Neuronal stem cell (in vitro differentiated cells): ENCODE measurements around the gene DLL3.

Experiments
- DNase-seq: peaks from one replicate; pipeline ENCODE4 v3.0.0-alpha.2; 2013; ENCODE audit warnings: low spot score
- H2AFZ ChIP-seq: one replicate; pipeline ENCODE4 v1.6.1; 2013; ENCODE audit warnings: mild to moderate bottlenecking, low read length, inconsistent platforms
- H2AK5ac ChIP-seq: 2 replicates; pipeline ENCODE4 v1.6.1; 2013; ENCODE audit warnings: low read depth, mild to moderate bottlenecking, inconsistent platforms, low read length, moderate library complexity, mixed read lengths
- H2BK120ac ChIP-seq: 2 replicates; pipeline ENCODE4 v1.6.1; 2013; ENCODE audit warnings: low read depth, mild to moderate bottlenecking, inconsistent platforms, low read length, moderate library complexity, mixed read lengths
- H2BK12ac ChIP-seq: one replicate; pipeline ENCODE4 v1.6.1; 2013; ENCODE audit warnings: low read length, inconsistent platforms
- H2BK15ac ChIP-seq: 2 replicates; pipeline ENCODE4 v1.6.1; 2013; ENCODE audit warnings: mild to moderate bottlenecking, low read length, inconsistent platforms, mixed read lengths
- H2BK5ac ChIP-seq: one replicate; pipeline ENCODE4 v1.6.1; 2013; ENCODE audit warnings: inconsistent platforms, mild to moderate bottlenecking, low read length, moderate library complexity
- H3K14ac ChIP-seq: one replicate; pipeline ENCODE4 v1.6.1; 2013; ENCODE audit warnings: low read length, inconsistent platforms
- H3K18ac ChIP-seq: 2 replicates; pipeline ENCODE4 v1.6.1; 2013; ENCODE audit warnings: low read length, inconsistent platforms
- H3K23ac ChIP-seq: 2 replicates; pipeline ENCODE4 v1.6.1; 2013; ENCODE audit warnings: low read depth, mild to moderate bottlenecking, mixed read lengths, low read length, inconsistent platforms; ENCODE audit not compliant: poor library complexity
- H3K27ac ChIP-seq: replicated peaks from 3 replicates; pipeline ENCODE4 v1.5.1; 2013; ENCODE audit warnings: low read length, inconsistent platforms
- H3K27me3 ChIP-seq, 3 experiments: 2 replicates each; pipeline ENCODE4 v1.6.1; 2013; ENCODE audit warnings: low read length in 3 of 3, mild to moderate bottlenecking in 2 of 3, inconsistent platforms in 1 of 3, low read depth in 1 of 3, mixed read lengths in 1 of 3, moderate library complexity in 1 of 3; ENCODE audit not compliant: control insufficient read depth in 3 of 3, insufficient read depth in 3 of 3
- H3K36me3 ChIP-seq, 2 donors: replicated peaks in 1 of 2; 2 replicates each; pipeline ENCODE4 v1.6.1; 2013; ENCODE audit warnings: low read length in 2 of 2; ENCODE audit not compliant: control insufficient read depth in 2 of 2, insufficient read depth in 2 of 2
- H3K4ac ChIP-seq: 2 replicates; pipeline ENCODE4 v1.6.1; 2013; ENCODE audit warnings: inconsistent platforms, mild to moderate bottlenecking, low read length, moderate library complexity
- H3K4me1 ChIP-seq, 2 donors: 1 replicate in 1 of 2; 2 replicates in 1 of 2; pipeline ENCODE4 v1.6.1; 2013; ENCODE audit warnings: low read length in 2 of 2, low read depth in 1 of 2; ENCODE audit not compliant: control insufficient read depth in 2 of 2, insufficient read depth in 1 of 2
- H3K4me2 ChIP-seq: one replicate; pipeline ENCODE4 v1.6.1; 2013; ENCODE audit warnings: mild to moderate bottlenecking, low read length, inconsistent platforms; ENCODE audit not compliant: insufficient read depth, poor library complexity, severe bottlenecking
- H3K4me3 ChIP-seq, 2 donors: 2 replicates each; pipeline ENCODE4 v1.5.1; 2013; ENCODE audit warnings: low read length in 2 of 2, mild to moderate bottlenecking in 2 of 2, inconsistent platforms in 1 of 2, moderate library complexity in 1 of 2
- H3K79me1 ChIP-seq: one replicate; pipeline ENCODE4 v1.6.1; 2013; ENCODE audit warnings: low read depth, mild to moderate bottlenecking, inconsistent platforms, low read length, moderate library complexity
- H3K9ac ChIP-seq: one replicate; pipeline ENCODE4 v1.6.1; 2013; ENCODE audit warnings: mild to moderate bottlenecking, low read depth, low read length, inconsistent platforms; ENCODE audit not compliant: poor library complexity
- H3K9me3 ChIP-seq, 2 donors: replicated peaks in 1 of 2; 2 replicates each; pipeline versions ENCODE3 to v1.6.1; 2013; ENCODE audit warnings: low read length in 2 of 2, mild to moderate bottlenecking in 2 of 2, inconsistent platforms in 1 of 2, low read depth in 1 of 2, mixed read lengths in 1 of 2, moderate library complexity in 1 of 2; ENCODE audit not compliant: control insufficient read depth in 2 of 2, insufficient read depth in 1 of 2
- H4K8ac ChIP-seq: one replicate; pipeline ENCODE4 v1.6.1; 2013; ENCODE audit warnings: low read depth, mild to moderate bottlenecking, inconsistent platforms, low read length, moderate library complexity
- H4K91ac ChIP-seq: one replicate; pipeline ENCODE4 v1.6.1; 2013; ENCODE audit warnings: low read length, low read depth, mild to moderate bottlenecking, inconsistent platforms; ENCODE audit not compliant: poor library complexity
- WGBS, 2 donors: extraction: QIAGEN DNeasy Blood & Tissue Kit; methylation state at CpG; one replicate each; pipeline ENCODE4 v1.1.7; 2013; ENCODE audit warnings: missing lambda C conversion rate in 2 of 2, mixed read lengths in 1 of 2; ENCODE audit not compliant: insufficient read length in 2 of 2, insufficient replicate concordance in 1 of 2; ENCODE audit errors: extremely low coverage in 2 of 2; 5-methylcytosine and 5-hydroxymethylcytosine counted together

Gene DLL3

DNA sequence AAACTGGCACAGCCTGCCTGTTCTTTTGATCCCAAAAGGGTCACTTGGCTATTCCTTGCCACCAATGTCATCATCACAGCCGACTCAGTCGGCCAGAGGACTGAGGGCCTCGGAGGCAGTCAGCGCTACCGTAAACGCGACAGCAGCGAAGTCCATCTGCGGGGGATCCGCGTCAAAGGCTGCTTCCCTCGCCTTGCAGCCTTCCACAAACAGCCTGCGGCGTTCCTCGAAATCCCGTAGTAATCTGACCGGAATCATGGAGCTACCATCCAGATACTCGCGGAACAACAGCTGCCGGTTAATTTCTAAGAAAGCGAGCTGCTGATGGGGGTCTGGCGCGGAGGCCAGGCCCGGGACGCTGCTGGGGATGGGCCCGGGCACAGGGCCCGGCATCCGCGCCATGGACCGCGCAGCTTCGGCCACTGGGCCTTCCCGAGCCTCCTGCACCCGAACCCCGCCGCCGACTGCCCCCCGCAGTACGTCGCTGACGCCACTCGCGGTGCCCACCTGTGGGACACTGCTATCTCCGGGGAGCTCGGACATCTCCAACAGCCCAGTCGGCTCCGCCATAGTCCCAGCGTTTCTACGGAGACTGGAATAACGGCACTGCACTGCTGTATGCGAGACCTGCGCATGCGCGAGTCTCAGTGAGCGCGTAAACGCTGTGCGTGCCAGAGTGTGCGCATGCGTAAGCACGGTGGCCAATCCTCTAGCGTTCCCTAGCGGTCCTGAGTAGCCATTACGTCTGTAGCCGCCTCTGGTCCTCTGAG lies 33.7 kb downstream of the DLL3 start, which contains the start of gene EID2B:
Gene EID2B (minus strand): TSS at position 620 of the 770 bp plus-strand sequence. CDS start 50 bp downstream, at position 570.
- no peak within 1 kb of the TSS for H4K91ac ChIP-seq
- H4K8ac ChIP-seq, result no peak within 1 kb of the TSS
- H3K14ac ChIP-seq, result no peak within 1 kb of the TSS
- no peak within 1 kb of the TSS for H2BK120ac ChIP-seq
- peak; percentile 98 for DNase-seq
- no peaks in the 10 kb centered on the region for H3K27me3 ChIP-seq
- H2AK5ac ChIP-seq, result no peak within 1 kb of the TSS
- peaks cover 0 to 4% of the 10 kb centered on the region in 2 donors for H3K9me3 ChIP-seq
- H3K4me1 ChIP-seq, result no peaks in the 10 kb centered on the region
- H3K36me3 ChIP-seq, result peaks cover 0 to 19% of the 10 kb centered on the region in 2 donors
- H2BK12ac ChIP-seq, result no peak within 1 kb of the TSS
- H3K4me3 ChIP-seq, result peak within 1 kb of the TSS; percentile 79 to 96
- H2BK5ac ChIP-seq, result no peak within 1 kb of the TSS
- no peak within 1 kb of the TSS for H3K23ac ChIP-seq
- H3K27ac ChIP-seq, result no peak within 1 kb of the TSS
- no peak within 1 kb of the TSS for H2BK15ac ChIP-seq
- peak within 1 kb of the TSS; percentile 59 for H3K4me2 ChIP-seq
- H3K18ac ChIP-seq, result peak within 1 kb of the TSS; percentile 89
- H2AFZ ChIP-seq, result peak within 1 kb of the TSS; percentile 90
- peaks cover 3% of the 10 kb centered on the region for H3K79me1 ChIP-seq
- H3K9ac ChIP-seq, result peak within 1 kb of the TSS; percentile 92
- no CpG with 5 or more reads among the region's 65 CpGs for WGBS, 2 donors
- H3K4ac ChIP-seq, result no peak within 1 kb of the TSS

DNA sequence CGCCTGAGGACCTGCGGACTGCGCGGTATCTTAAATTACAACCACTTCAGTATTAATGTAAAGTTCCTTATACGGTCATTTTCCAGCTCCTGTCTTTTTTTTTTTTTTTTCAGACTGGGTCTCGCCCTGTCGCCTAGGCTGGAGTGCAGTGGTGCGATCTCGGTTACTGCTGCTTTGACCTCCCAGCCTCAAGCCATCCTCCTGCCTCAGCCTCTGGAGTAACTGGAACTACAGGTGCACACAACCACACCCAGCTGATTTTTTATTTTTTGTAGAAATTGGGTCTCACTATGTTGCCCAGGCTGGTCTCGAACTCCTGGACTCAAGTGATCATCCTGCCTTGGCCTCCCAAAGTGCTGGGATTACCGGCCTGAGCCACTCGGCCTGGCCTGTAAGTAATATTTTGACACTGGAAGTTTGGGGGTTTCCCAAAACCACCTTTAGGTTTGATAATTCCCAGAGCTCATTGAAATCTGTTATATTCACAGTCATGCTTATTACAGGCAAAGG lies 34.3 kb downstream of the DLL3 start:
- no peak overlapping the region for H2BK5ac ChIP-seq
- peaks cover 3% of the 10 kb centered on the region for H3K79me1 ChIP-seq
- no peak overlapping the region for H4K8ac ChIP-seq
- peaks cover 0 to 4% of the 10 kb centered on the region in 2 donors for H3K9me3 ChIP-seq
- peak overlapping the region; percentile 69 for H2AFZ ChIP-seq
- no peak overlapping the region for H4K91ac ChIP-seq
- H2BK12ac ChIP-seq, result no peak overlapping the region
- H3K36me3 ChIP-seq, result peaks cover 0 to 15% of the 10 kb centered on the region in 2 donors
- no peak overlapping the region for H2AK5ac ChIP-seq
- no peak overlapping the region for H3K18ac ChIP-seq
- WGBS, 2 donors, result no CpG with 5 or more reads among the region's 12 CpGs
- H2BK120ac ChIP-seq, result no peak overlapping the region
- H3K27me3 ChIP-seq, result no peaks in the 10 kb centered on the region
- no peak overlapping the region for H3K14ac ChIP-seq
- DNase-seq, result no peak
- H3K9ac ChIP-seq, result no peak overlapping the region
- H3K4me2 ChIP-seq, result no peak overlapping the region
- no peak overlapping the region for H3K4ac ChIP-seq
- peak overlapping the region in 1 of 2 donors; percentile 16 for H3K4me3 ChIP-seq
- no peak overlapping the region for H3K23ac ChIP-seq
- no peak overlapping the region for H2BK15ac ChIP-seq
- H3K4me1 ChIP-seq, result no peaks in the 10 kb centered on the region
- H3K27ac ChIP-seq, result no peak overlapping the region

DNA sequence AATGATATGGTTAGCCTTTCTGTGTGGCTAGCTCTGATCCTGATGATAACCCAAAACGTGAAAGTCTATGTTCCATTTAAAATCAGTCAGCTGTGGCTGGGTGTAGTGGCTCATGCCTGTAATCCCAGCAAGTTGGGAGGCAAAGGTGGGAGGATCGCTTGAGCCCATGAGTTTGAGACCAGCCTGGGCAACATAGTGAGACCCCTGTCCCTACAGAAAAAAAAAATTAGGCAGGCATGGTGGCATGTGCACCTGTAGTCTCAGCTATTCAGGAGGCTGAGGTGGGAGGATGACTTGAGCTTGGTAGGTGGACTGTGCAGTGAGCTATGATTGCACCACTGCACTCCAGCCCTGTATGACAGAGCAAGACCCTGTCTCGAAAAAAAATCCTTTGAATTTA lies 35.0 kb downstream of the DLL3 start:
- Histone ChIP-seq H2BK12ac (no peak overlapping the region), H4K8ac (no peak overlapping the region), H3K27ac (no peak overlapping the region), H3K4me2 (no peak overlapping the region), H3K4ac (no peak overlapping the region), H3K14ac (no peak overlapping the region), H3K18ac (no peak overlapping the region), H2BK120ac (no peak overlapping the region), H4K91ac (no peak overlapping the region), H3K27me3 (no peaks in the 10 kb centered on the region), H3K9ac (no peak overlapping the region), H2AK5ac (no peak overlapping the region), H2BK15ac (no peak overlapping the region), H2BK5ac (no peak overlapping the region), H3K9me3 (peaks cover 0 to 4% of the 10 kb centered on the region in 2 donors), H3K4me1 (peaks cover 0 to 4% of the 10 kb centered on the region in 2 donors), H2AFZ (no peak overlapping the region), H3K23ac (no peak overlapping the region), H3K79me1 (peaks cover 3% of the 10 kb centered on the region), H3K36me3 (peaks cover 0 to 15% of the 10 kb centered on the region in 2 donors), H3K4me3 (no peak overlapping the region)
- DNase-seq, result no peak
- WGBS, 2 donors, result no CpG with 5 or more reads among the region's 3 CpGs

DNA sequence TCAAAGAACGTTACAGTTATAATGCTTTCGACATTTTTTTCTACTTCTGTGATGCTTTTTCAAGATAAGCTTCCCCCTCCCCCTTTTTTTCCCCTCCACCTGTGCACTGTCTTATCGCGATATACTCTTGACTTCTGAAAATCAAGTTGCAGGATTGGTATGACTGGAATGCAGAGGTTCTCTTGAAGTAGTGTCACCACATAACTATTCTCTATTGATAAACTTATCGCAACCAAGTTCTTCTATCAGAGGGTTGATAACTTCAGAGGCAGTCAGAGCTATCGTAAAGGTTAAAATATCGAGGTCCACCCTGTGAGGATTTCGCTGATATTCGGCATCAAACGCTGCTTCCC lies 40.4 kb downstream of the DLL3 start:
- DNase-seq, result no peak
- Histone ChIP-seq H2AK5ac (no peak overlapping the region), H4K91ac (no peak overlapping the region), H3K27ac (peak overlapping the region; percentile 92), H2BK15ac (peak overlapping the region; percentile 38), H3K14ac (no peak overlapping the region), H2AFZ (peak overlapping the region; percentile 93), H3K4me2 (peak overlapping the region; percentile 84), H3K9ac (peak overlapping the region; percentile 97), H3K4me3 (peak overlapping the region; percentile 73 to 100), H3K4ac (no peak overlapping the region), H3K79me1 (peaks cover 1% of the 10 kb centered on the region), H3K18ac (peak overlapping the region; percentile 99), H2BK12ac (no peak overlapping the region), H4K8ac (no peak overlapping the region), H3K27me3 (no peaks in the 10 kb centered on the region), H2BK120ac (no peak overlapping the region), H2BK5ac (peak overlapping the region; percentile 94), H3K23ac (no peak overlapping the region), H3K36me3 (no peaks in the 10 kb centered on the region), H3K4me1 (peaks cover 5 to 13% of the 10 kb centered on the region in 2 donors), H3K9me3 (peaks cover 0 to 2% of the 10 kb centered on the region in 2 donors)
- no CpG with 5 or more reads among the region's 10 CpGs for WGBS, 2 donors
